ENCODE results near the gene IQCE.

- TF ChIP-seq CTCF (IDR thresholded peaks at IDR 0.05): no peak
- TF ChIP-seq POLR2AphosphoS5 (IDR thresholded peaks at IDR 0.05): no peak
- TF ChIP-seq POLR2A (IDR thresholded peaks at IDR 0.05): no peak
These were observed 60.3 kb downstream of the IQCE start for GRCh38 chr7:2619116-2619515.

All from gastroesophageal sphincter (tissue), 3 donors.